ENCODE results near the gene NEMP2.
"Not testable (repeated sequence)": the region's sequence is repeated elsewhere in the genome, so short reads cannot be mapped to it uniquely, and the experiment has no call there.

The NEMP2 gene

GRCh38 chr2:190524928-190525327 is 9.6 kb downstream of the NEMP2 start:
- no peak for DNase-seq

DNA sequence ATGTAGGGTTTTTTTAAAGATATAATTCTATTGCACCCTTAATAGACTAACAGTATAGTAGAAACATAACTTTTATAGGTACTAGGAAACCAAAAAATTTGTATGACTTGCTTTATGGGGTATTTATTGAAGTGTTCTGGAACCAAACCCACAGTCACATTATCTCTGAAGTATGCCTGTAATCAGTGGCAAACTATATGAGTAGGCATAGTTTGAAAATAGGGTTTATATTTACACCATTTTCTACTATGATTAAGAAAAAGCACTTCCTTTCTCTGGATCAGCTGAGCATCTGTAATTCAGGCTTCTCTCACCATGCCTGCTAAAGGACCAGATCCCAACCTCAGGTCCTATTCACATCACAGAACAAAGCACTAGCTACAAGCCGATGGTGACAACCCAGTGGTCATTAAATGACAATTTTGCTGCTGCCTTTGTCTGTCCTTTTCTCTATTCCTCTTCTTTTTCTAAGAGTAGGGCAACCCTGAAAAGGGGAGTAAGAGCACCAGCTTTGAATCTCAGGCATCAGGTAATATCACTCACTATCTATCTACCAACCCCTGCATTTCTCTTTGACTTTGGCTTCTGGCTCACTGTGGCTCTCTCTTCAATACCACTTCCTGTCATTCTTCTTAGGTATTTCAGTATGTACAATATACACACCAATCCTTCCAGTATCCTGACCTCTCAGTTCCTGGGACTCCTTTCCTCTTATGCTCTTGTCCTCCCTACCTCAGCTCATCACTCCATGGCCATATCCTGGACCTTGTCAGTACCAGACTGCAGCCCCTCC is 14.4 kb downstream of the NEMP2 start:
- no peak for DNase-seq

DNA sequence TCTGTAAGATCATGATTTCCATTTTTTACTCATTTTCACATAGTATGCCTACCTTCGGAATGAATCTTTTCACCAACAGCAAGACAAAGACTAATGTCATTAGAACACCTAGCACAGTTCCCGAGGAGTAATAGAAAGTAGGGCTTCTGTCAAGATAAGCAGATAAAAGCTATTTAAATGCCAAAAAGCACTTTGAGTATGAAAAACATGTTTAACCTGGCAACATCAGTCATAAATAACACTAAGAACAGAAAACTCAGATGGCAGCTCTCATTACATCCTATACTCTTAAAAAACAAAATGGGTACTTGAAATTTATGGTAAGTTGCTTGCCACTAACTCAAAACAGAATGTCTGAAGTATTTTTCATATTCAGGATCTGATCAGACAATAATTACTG is 17.1 kb downstream of the NEMP2 start:
- DNase-seq: no peak

- DNase-seq: no peak
These were observed 18.8 kb downstream of the NEMP2 start for GRCh38 chr2:190515687-190516086.

DNA sequence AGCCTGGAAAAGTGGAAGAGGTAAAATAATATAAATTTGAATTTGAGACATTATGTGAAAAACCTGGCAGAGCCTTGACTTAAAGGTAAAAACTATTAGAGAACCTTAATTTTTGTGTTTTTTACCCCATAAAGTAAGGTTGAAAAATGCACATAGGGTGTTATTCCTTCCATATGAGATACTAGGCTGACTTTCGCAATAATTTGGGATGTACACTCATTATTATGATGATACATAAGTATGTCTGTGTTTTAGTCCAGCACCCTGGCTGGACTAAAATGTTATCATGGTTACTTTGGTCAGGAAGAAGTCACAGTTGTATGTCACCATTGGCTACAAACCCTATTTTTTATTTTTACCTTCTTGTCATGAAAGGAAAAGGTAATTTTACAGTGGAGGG is 19.8 kb downstream of the NEMP2 start:
- DNase-seq: no peak

DNA sequence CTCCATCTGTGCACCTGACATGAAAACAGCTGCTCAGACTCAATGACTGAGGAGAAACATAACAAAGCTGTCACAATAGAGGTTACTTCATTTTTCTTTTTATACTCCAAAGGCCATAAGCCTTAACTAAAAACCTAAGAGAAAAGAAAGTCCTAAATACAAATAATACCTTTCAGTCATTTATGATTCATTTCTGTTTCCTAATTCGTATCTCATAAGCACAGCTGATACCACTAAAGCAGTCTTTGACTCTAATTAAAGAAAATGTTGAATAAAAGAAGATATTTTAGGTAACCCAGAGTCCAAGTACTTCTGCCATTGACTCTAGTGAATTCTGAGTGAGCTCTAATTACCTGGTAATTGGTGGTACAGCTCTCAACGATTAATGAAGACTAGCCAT is 20.6 kb downstream of the NEMP2 start:
- no peak for DNase-seq

DNA sequence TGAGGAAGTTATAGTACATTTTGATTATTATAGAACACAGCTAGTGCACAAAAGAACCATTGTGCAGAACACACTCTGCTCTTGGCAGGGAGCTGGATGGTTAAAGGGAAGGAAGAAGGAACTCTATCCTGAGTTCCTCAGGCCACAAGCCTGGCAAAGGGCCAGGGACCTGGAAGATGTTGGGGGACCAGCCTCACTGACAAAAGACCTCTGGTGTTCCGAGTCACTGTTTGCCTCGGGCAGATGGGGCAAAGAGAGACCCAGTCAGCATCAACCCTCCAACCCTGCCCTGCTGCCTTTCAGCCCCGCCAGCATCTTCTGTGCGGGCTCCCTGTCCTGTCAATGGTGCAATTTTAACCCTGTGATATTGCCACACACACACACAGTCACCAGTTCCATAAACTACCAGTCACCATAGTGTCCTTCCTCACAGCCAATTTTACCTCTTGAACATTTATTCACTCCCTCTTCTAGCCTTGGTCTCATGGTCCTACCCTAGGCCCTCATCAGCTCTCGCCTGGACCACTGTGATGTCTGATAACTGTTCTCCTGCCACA is 21.9 kb downstream of the NEMP2 start:
- DNase-seq: no peak

DNA sequence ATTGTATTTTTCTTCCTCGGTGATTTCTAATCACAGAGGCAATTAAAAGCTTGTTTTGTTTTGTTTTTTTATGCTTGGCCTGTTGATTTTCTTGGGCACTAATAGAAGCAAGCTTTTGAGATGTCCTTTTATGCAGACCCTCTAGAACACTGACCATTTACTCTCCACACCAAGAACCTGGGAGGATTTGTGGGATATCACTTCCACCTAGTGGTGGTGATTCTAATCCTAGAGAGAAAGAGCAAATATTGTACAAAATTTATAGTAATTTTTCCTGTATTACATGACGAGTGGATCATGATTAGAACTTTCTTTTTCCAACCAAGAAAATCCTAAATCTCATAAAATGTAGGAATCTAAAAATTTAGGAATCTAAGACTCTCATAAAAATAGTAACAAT is 23.4 kb downstream of the NEMP2 start:
- DNase-seq: no peak

DNA sequence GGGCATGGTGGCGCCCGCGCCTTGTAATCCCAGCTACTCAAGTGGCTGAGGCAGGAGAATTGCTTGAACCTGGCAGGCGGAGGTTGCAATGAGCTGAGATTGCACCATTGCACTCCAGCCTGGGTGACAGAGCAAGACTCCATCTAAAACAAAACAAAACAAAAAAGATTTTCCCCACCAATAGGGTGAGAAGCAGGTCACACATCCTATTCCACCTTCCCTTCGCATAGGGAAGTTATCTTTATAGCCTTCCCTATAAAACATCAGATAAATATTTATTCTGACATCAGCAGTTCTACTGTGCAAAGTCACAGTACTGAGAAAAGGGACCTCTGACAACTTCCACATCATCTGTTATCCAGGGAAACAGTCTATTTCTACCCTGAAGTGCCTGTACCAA is 24.6 kb downstream of the NEMP2 start:
- not testable (repeated sequence) for DNase-seq

- no peak for DNase-seq
These were observed 27.4 kb downstream of the NEMP2 start for GRCh38 chr2:190507135-190507534.

DNA sequence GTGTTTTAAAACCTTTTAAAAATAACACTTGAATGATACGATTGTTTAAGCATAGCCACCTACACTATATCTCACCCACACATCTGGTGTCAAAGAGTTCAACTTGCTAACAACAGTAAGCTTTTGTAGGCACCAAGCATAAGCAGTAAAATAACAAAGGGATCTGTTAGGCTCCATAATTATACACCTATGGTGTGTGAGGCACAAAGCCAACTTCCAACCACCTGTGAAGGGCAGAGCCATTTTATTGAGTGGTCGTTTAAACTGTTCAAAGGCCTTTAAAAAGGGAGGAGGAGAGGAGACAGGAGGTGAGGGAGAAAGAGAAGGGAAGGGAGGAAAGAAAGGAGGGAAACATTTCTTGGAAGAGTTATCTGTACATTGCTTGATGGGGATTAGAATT is 27.9 kb downstream of the NEMP2 start:
- no peak for DNase-seq

DNA sequence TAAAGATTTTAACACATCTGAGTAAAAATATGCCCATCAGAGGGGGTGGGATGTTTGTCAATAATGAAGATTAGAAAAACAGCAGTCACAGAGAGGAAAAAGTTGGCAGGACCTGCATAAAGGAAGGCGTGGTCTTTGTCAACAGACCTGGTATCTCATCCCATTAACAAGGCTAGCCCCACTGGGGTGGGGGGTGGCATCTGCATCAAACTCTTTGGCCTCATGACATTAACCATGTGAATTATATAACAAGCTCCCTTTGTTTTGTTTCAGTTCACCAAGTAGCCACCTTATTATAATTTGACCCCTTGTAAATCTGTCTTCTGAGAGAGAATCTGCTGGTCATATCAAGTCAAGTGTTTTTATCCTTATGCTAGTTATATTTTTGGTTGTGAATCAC is 28.8 kb downstream of the NEMP2 start:
- no peak for DNase-seq

GRCh38 chr2:190504912-190505311 is 29.6 kb downstream of the NEMP2 start:
- DNase-seq: no peak

- no peak for DNase-seq
These were observed 31.4 kb downstream of the NEMP2 start for GRCh38 chr2:190503088-190503487.

- DNase-seq: no peak
These were observed 32.7 kb downstream of the NEMP2 start for GRCh38 chr2:190501702-190502407.

GRCh38 chr2:190501231-190501630 is 33.3 kb downstream of the NEMP2 start:
- no peak for DNase-seq

DNA sequence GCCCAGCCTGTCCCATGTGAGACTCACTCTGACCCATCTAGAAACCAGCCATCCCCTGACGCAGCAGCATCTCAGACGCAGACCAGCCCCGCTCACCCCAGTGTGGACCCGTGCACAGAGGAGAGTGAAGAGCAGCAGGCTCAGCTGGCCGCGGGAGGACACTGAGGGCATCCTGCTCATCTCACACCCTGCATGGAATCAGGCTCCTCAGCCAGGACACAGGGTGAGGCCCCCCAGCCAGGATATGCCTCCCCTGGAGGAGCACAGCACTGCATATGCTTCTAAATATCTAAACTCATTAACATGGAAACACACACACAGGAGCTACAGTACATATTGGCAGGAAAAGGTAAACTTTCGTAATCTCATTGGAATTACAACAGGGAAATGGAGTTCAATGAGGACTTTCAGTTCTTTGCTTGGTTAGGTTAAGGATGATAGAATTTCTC is 34.4 kb downstream of the NEMP2 start:
- no peak for DNase-seq

DNA sequence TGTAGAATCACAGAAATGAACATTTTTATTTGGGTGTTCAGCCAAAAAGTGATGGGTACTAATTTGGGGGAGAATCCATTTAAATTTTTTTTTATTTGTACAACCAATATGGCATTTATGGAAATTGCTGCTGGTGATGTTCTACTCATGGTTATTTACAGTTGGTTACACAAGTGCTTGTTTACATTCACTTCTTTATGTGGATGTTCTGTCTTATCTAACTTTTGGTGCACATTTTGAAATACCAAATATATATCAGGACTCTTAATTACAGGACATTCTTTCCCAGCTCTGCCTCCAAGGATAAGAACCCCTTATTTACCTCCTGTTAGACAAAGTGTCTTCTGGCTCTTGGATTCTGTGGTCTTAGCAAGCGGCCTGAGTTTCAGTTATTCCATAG is 35.2 kb downstream of the NEMP2 start:
- no peak for DNase-seq

GRCh38 chr2:190497428-190497827 is 37.1 kb downstream of the NEMP2 start:
- no peak for DNase-seq

- not testable (repeated sequence) for DNase-seq
These were observed 39.8 kb downstream of the NEMP2 start for GRCh38 chr2:190494600-190495227.

GRCh38 chr2:190493095-190493494 is 41.4 kb downstream of the NEMP2 start:
- no peak for DNase-seq

- no peak for DNase-seq
These were observed 44.0 kb downstream of the NEMP2 start for GRCh38 chr2:190490502-190490901.

GRCh38 chr2:190489475-190489874 is 45.0 kb downstream of the NEMP2 start:
- no peak for DNase-seq
